GM19023 (cell line): ENCODE measurements around the gene BORCS5.

Experiments used
- ATAC-seq: cut with Tn5 transposase; IDR thresholded peaks from one replicate; pipeline ENCODE4 v1.9.1; 2021; ENCODE audit warnings: mild to moderate bottlenecking, moderate library complexity; ENCODE audit not compliant: unreplicated experiment

The BORCS5 gene

GRCh38 chr12:12353276-12353675 is 3.6 kb upstream of the BORCS5 start:
- no peak for ATAC-seq

GRCh38 chr12:12353807-12354206 is 3.1 kb upstream of the BORCS5 start:
- ATAC-seq, result no peak

- ATAC-seq, result no peak
Measured at GRCh38 chr12:12356467-12356895, 397 bp upstream of the BORCS5 start.

- no peak for ATAC-seq
Measured at GRCh38 chr12:12357719-12358461, 1.0 kb downstream of the BORCS5 start.

- ATAC-seq, result no peak
Measured at GRCh38 chr12:12358528-12358927, 1.6 kb downstream of the BORCS5 start.

- ATAC-seq, result no peak
Measured at GRCh38 chr12:12364787-12365445, 8.0 kb downstream of the BORCS5 start.

GRCh38 chr12:12365446-12365802 is 8.5 kb downstream of the BORCS5 start:
- no peak for ATAC-seq

GRCh38 chr12:12365931-12366431 is 9.1 kb downstream of the BORCS5 start:
- ATAC-seq, result no peak

GRCh38 chr12:12366701-12367481 is 10.0 kb downstream of the BORCS5 start:
- ATAC-seq, result no peak

- no peak for ATAC-seq
Measured at GRCh38 chr12:12367482-12367998, 10.7 kb downstream of the BORCS5 start.

- no peak for ATAC-seq
Measured at GRCh38 chr12:12372946-12373722, 16.3 kb downstream of the BORCS5 start.

- no peak for ATAC-seq
Measured at GRCh38 chr12:12376646-12377448, 20.0 kb downstream of the BORCS5 start.

- ATAC-seq, result no peak
Measured at GRCh38 chr12:12378616-12379015, 21.7 kb downstream of the BORCS5 start.

- ATAC-seq, result no peak
Measured at GRCh38 chr12:12379831-12380730, 23.2 kb downstream of the BORCS5 start.

GRCh38 chr12:12380949-12381593 is 24.2 kb downstream of the BORCS5 start:
- ATAC-seq, result no peak

- ATAC-seq, result no peak
Measured at GRCh38 chr12:12381982-12382381, 25.1 kb downstream of the BORCS5 start.

- no peak for ATAC-seq
Measured at GRCh38 chr12:12384571-12385340, 27.9 kb downstream of the BORCS5 start.
